ENCODE results near the gene PTPRC. TPM values are rescaled to one million over a fixed set of nuclear protein-coding genes. Genes with fewer than 3 reads are reported as not detected.
A peak's percentile ranks its signal among the peaks of the same experiment; 100 is the strongest.

The PTPRC gene
- total RNA-seq, 2 experiments from 2014 or later: 177 to 241 TPM

- H3K4me3 ChIP-seq (ENCODE audit: low read depth, low read length, poor library complexity, severe bottlenecking): no peak overlapping the region
- peaks cover 68% of the 10 kb centered on the region for H3K4me1 ChIP-seq (ENCODE audit: insufficient read depth, low read length, poor library complexity, severe bottlenecking)
Observed at GRCh38 chr1:198686069-198686728, 47.4 kb downstream of the PTPRC start.

GRCh38 chr1:198687429-198687828, 48.6 kb downstream of the PTPRC start:
- POLR2A ChIA-PET: interaction anchor here (0.7 to 7.3 kb wide), 4 partner anchors 9 to 51 kb away, joined by 3 to 115 read pairs (median 24); partner anchors contain the start of gene PTPRC
- peaks cover 99% of the 10 kb centered on the region for H3K79me2 ChIP-seq (ENCODE audit: insufficient read depth, low read depth, low read length)
- H3K36me3 ChIP-seq (ENCODE audit: insufficient read depth, low read length): peaks cover 41% of the 10 kb centered on the region
- H3K4me3 ChIP-seq (ENCODE audit: low read depth, low read length, poor library complexity, severe bottlenecking): no peak overlapping the region
- H4K20me1 ChIP-seq (ENCODE audit: insufficient read depth, low read length): no peaks in the 10 kb centered on the region; the same call in 1 of the 2 replicates
- H3K4me2 ChIP-seq (ENCODE audit: low read length): no peak overlapping the region
- H3K4me1 ChIP-seq (ENCODE audit: insufficient read depth, low read length, poor library complexity, severe bottlenecking): peaks cover 57% of the 10 kb centered on the region
- H3K9me2 ChIP-seq (ENCODE audit: insufficient read depth, low read length): no peaks in the 10 kb centered on the region
- TF ChIP-seq CTCF (conservative IDR thresholded peaks at IDR 0.05; ENCODE audit: low read length): no peak
- TF ChIP-seq EZH2phosphoT487 (IDR thresholded peaks at IDR 0.05; ENCODE audit: borderline replicate concordance, low read depth, low read length): no peak
- H3K9me3 ChIP-seq (ENCODE audit: low read length): no peaks in the 10 kb centered on the region
- no peak overlapping the region for H3K27ac ChIP-seq (ENCODE audit: low read depth, low read length, poor library complexity, severe bottlenecking)
- BruUV-seq (replicated peaks): no TSS peak
- no peak overlapping the region for H2AFZ ChIP-seq (ENCODE audit: low read length)
- no peak for DNase-seq (ENCODE audit: low spot score)
- intact Hi-C loops (cut with micrococcal nuclease; ENCODE audit: unreplicated experiment): loop anchor here (2.0 to 10.0 kb wide), 5 partner anchors 165 to 599 kb away; partner anchors contain the start of gene NEK7
- CTCF ChIA-PET (ENCODE audit: unreplicated experiment): no interaction called here

More at GRCh38 chr1:198686069-198686728, 47.4 kb downstream of the PTPRC start:
- H3K27ac ChIP-seq (ENCODE audit: low read depth, low read length, poor library complexity, severe bottlenecking): peak overlapping the region; percentile 99
- DNase-seq (ENCODE audit: low spot score): peak; percentile 55
- H2AFZ ChIP-seq (ENCODE audit: low read length): no peak overlapping the region
- ChIA-PET POLR2A (interaction anchor here (0.6 to 21.0 kb wide), 15 partner anchors 9 to 842 kb away, joined by 3 to 410 read pairs (median 4); partner anchors contain the start of gene PTPRC), CTCF (ENCODE audit: unreplicated experiment) (interaction anchor here (0.8 to 2.5 kb wide), 2 partner anchors 61 to 65 kb away, joined by 3 to 12 read pairs; no protein-coding TSS in a partner anchor)
- H3K4me2 ChIP-seq (ENCODE audit: low read length): peak overlapping the region; percentile 91
- no peaks in the 10 kb centered on the region; the same call in 1 of the 2 replicates for H4K20me1 ChIP-seq (ENCODE audit: insufficient read depth, low read length)
- intact Hi-C loops (cut with micrococcal nuclease; ENCODE audit: unreplicated experiment): loop anchor here (2.0 to 10.0 kb wide), 5 partner anchors 164 to 597 kb away; partner anchors contain the start of gene NEK7
- H3K9me3 ChIP-seq (ENCODE audit: low read length): no peaks in the 10 kb centered on the region
- peak; percentile 90 for TF ChIP-seq CTCF (conservative IDR thresholded peaks at IDR 0.05; ENCODE audit: low read length)
- TF ChIP-seq EZH2phosphoT487 (IDR thresholded peaks at IDR 0.05; ENCODE audit: borderline replicate concordance, low read depth, low read length): no peak
- H3K9me2 ChIP-seq (ENCODE audit: insufficient read depth, low read length): no peaks in the 10 kb centered on the region
- H3K36me3 ChIP-seq (ENCODE audit: insufficient read depth, low read length): peaks cover 31% of the 10 kb centered on the region
- BruUV-seq (replicated peaks): no TSS peak
- peaks cover 95% of the 10 kb centered on the region for H3K79me2 ChIP-seq (ENCODE audit: insufficient read depth, low read depth, low read length)

All from OCI-LY7 (cell line).